HTR-8/SVneo (cell line): ENCODE results near the gene CCDC85B.
"Not testable (repeated sequence)": the region's sequence is repeated elsewhere in the genome, so short reads cannot be mapped to it uniquely, and the experiment has no call there.

Source experiments
- DNase-seq: peaks from one replicate; pipeline ENCODE4 v3.0.0; 2011; ENCODE audit warnings: low spot score, mixed read lengths; ENCODE audit not compliant: insufficient read length
- FAIRE-seq: peaks from 2 replicates; lab custom pipeline; 2011; peaks lifted over from hg19 to GRCh38; lab: Jason Lieb, UNC

Gene CCDC85B

GRCh38 chr11:65890324-65891218 lies at the start of gene CCDC85B:
CCDC85B (plus strand) TSS chr11:65890673; CDS start chr11:65890784, 111 bp downstream.
- FAIRE-seq = peak; percentile 95

GRCh38 chr11:65842144-65842543 lies 48.3 kb upstream of the CCDC85B start:
- FAIRE-seq (peak; percentile 4), DNase-seq (no peak)

More at GRCh38 chr11:65890324-65891218, at the start of gene CCDC85B:
- peak; percentile 98 for DNase-seq

- DNase-seq (no peak), FAIRE-seq (no peak)
Measured at GRCh38 chr11:65843811-65844210, 46.7 kb upstream of the CCDC85B start.

GRCh38 chr11:65844231-65844872 lies 46.1 kb upstream of the CCDC85B start:
- FAIRE-seq (no peak), DNase-seq (no peak)

GRCh38 chr11:65847746-65848145 lies 42.7 kb upstream of the CCDC85B start:
- no peak for FAIRE-seq
- DNase-seq = no peak

- not testable (repeated sequence) for FAIRE-seq, DNase-seq
Measured at GRCh38 chr11:65848693-65849092, 41.8 kb upstream of the CCDC85B start.

- peak; percentile 4 for FAIRE-seq
- no peak for DNase-seq
Measured at GRCh38 chr11:65849366-65849765, 41.1 kb upstream of the CCDC85B start.

GRCh38 chr11:65849771-65850216 lies 40.7 kb upstream of the CCDC85B start:
- FAIRE-seq = peak; percentile 57
- no peak for DNase-seq

- peak; percentile 58 for FAIRE-seq
- no peak for DNase-seq
Measured at GRCh38 chr11:65850217-65851082, 40.0 kb upstream of the CCDC85B start.

- FAIRE-seq (peak; percentile 62), DNase-seq (no peak)
Measured at GRCh38 chr11:65851083-65851579, 39.3 kb upstream of the CCDC85B start.

GRCh38 chr11:65851811-65852507 lies 38.5 kb upstream of the CCDC85B start:
- FAIRE-seq = peak; percentile 48

GRCh38 chr11:65852508-65853245 lies 37.8 kb upstream of the CCDC85B start:
- DNase-seq = no peak
- peak; percentile 44 for FAIRE-seq

More at GRCh38 chr11:65851811-65852507, 38.5 kb upstream of the CCDC85B start:
- DNase-seq = no peak

GRCh38 chr11:65853246-65853979 lies 37.1 kb upstream of the CCDC85B start:
- no peak for DNase-seq
- no peak for FAIRE-seq

- DNase-seq = no peak
- FAIRE-seq = no peak
Measured at GRCh38 chr11:65854161-65854592, 36.3 kb upstream of the CCDC85B start.

- DNase-seq = no peak
- FAIRE-seq = no peak
Measured at GRCh38 chr11:65854852-65855837, 35.3 kb upstream of the CCDC85B start.

- no peak for DNase-seq
- FAIRE-seq = no peak
Measured at GRCh38 chr11:65855927-65856363, 34.5 kb upstream of the CCDC85B start.
